Ovary (tissue), 10 donors: Measurements from ENCODE around the gene RHBDF2. TPM values are rescaled to one million over a fixed set of nuclear protein-coding genes. Genes with fewer than 3 reads are reported as not detected.

ENCODE experiments used
- DNase-seq, 5 donors: peaks; one replicate each; pipeline ENCODE4 v3.0.0-alpha.2; 2019 to 2020
- H3K27ac ChIP-seq, 2 donors: fragments of 200-600 bp; one replicate each; pipeline versions ENCODE4 v1.5.1 to v1.8.0; 2019 to 2022
- H3K27me3 ChIP-seq: fragments of 200-600 bp; one replicate; pipeline ENCODE4 v1.8.0; 2022
- H3K36me3 ChIP-seq: fragments of 200-600 bp; sonication (generic); one replicate; pipeline ENCODE4 v1.5.1; 2019
- H3K4me1 ChIP-seq: one replicate; pipeline ENCODE4 v1.8.1; 2013; ENCODE audit warnings: mild to moderate bottlenecking, moderate library complexity; ENCODE audit not compliant: insufficient read depth
- H3K4me3 ChIP-seq: fragments of 200-600 bp; sonication (generic); one replicate; pipeline ENCODE4 v1.5.1; 2017
- H3K9me3 ChIP-seq, 2 donors: fragments of 200-600 bp in 1 of 2; sonication (generic) in 1 of 2; one replicate each; pipeline versions ENCODE4 v1.5.1 to v1.8.1; 2013 to 2019; ENCODE audit warnings: mild to moderate bottlenecking in 1 of 2, moderate library complexity in 1 of 2
- CTCF ChIP-seq, 3 donors: fragments of 450-650 bp in 2 of 3; fragments of 200-600 bp in 1 of 3; IDR thresholded peaks; one replicate each; pipeline versions ENCODE4 v1.5.1 to v1.8.0; 2016 to 2022; ENCODE audit warnings: antibody characterized with exemption in 3 of 3, mild to moderate bottlenecking in 1 of 3
- EP300 ChIP-seq: sonication (generic); formaldehyde crosslinking; IDR thresholded peaks from one replicate; pipeline ENCODE4 v1.6.1; 2017; ENCODE audit warnings: antibody characterized with exemption
- POLR2A ChIP-seq: fragments of 450-650 bp; IDR thresholded peaks from one replicate; pipeline ENCODE4 v1.6.1; 2017; ENCODE audit warnings: antibody characterized with exemption, mild to moderate bottlenecking, moderate library complexity
- WGBS, 3 donors: extraction: QIAGEN DNeasy Blood & Tissue Kit in 1 of 3; methylation state at CpG; one replicate each; pipeline versions ENCODE4 v1.1.5 to v1.1.7; 2013 to 2017; 5-methylcytosine and 5-hydroxymethylcytosine counted together
- intact Hi-C, 4 donors: fragments of 100-400 bp; cut with DNase I; formaldehyde crosslinking; loops; one replicate each; pipeline versions ENCODE4 v1.11.0 to v1.15.1; 2022 to 2023
- long read RNA-seq, 3 donors: library from polyadenylated mRNA in 2 of 3; unstranded in 2 of 3; transcript quantifications; one replicate each; pipeline ENCODE4 v2.0.0 and lab custom pipeline, GENCODE V29; 2021 to 2026
- polyA plus RNA-seq, 2 donors: library from polyadenylated mRNA; stranded (reverse); fragments of 200-250 nt in 1 of 2; fragments of 350-450 nt in 1 of 2; fragmentation: Illumina TruSeq in 1 of 2; extraction: RNeasy Lipid Tissue Mini Kit (QIAGEN cat#74804) in 1 of 2; gene quantifications; one replicate each; pipeline ENCODE4 v1.2.3, GENCODE V29; 2013 to 2014
- total RNA-seq, 7 donors: library from RNA; depleted of rRNA in 2 of 7; stranded (reverse); fragments of >200 nt in 2 of 7; fragmentation: NEBNext Ultra II Directional in 3 of 7; extraction: Animal tissue kit (Norgen Biotek cat#: 25700) in 3 of 7; gene quantifications; one replicate each; pipeline versions ENCODE4 v1.1.0 to v1.2.4, GENCODE V29; 2016 to 2023
- donor health status: DM: no; HTN: no; CAD: no; lungs with moderate emphysema.
- donor health status: DM: no; HTN: no; CAD: no.
- donor health status: Bipolar disorder and iron deficiency.
- donor health status: DM: yes; HTN: yes; CAD: no.
- donor health status: DM: no; HTN: no; CAD: no.
- donor health status: DM: yes; HTN: yes; CAD: no.

RHBDF2 gene
- total RNA-seq (10 to 100 TPM; 11.7 to 39.9 (median 26.1) TPM), polyA plus RNA-seq (1 to 10 TPM; 3.3 to 8.8 TPM)
- long read RNA-seq, donor 1, partial matches to known transcripts = 8 of 18 reads
- long read RNA-seq, donor 1, other reads (novel, unspliced or antisense) = 9 of 18 reads
- long read RNA-seq, donor 2 = 0 reads
- long read RNA-seq, donor 3, partial matches to known transcripts = 27 of 59 reads
- long read RNA-seq, donor 3, other reads (novel, unspliced or antisense) = 31 of 59 reads

- no peaks in the 10 kb centered on the region for H3K27me3 ChIP-seq
- 0 to 1% (median 1%) methylated on average over 24 to 72 of the region's 72 CpGs for WGBS, 3 donors
- H3K36me3 ChIP-seq = no peaks in the 10 kb centered on the region
- H3K9me3 ChIP-seq = no peaks in the 10 kb centered on the region
- no peak for TF ChIP-seq EP300
- no peak for TF ChIP-seq CTCF (IDR thresholded peaks at IDR 0.05)
- TF ChIP-seq POLR2A = no peak
- peaks cover 25% of the 10 kb centered on the region for H3K4me1 ChIP-seq
- H3K4me3 ChIP-seq = peak within 1 kb of the TSS; percentile 38
- H3K27ac ChIP-seq = peak within 1 kb of the TSS; percentile 23 to 80
- peak; percentile 89 to 97 (median 94) for DNase-seq
- intact Hi-C loops = loop anchor here in 1 of 4 donors (10.0 kb wide), 1 partner anchor 196 kb away; the partner anchor contains the start of gene QRICH2
These were observed at the start of gene RHBDF2 for GRCh38 chr17:76501018-76501826. TSS of gene RHBDF2 (minus strand) at chr17:76501423. CDS start at chr17:76481524, 19,899 bp downstream.

- H3K36me3 ChIP-seq = no peaks in the 10 kb centered on the region
- no peak overlapping the region for H3K4me3 ChIP-seq
- no peaks in the 10 kb centered on the region for H3K27me3 ChIP-seq
- H3K9me3 ChIP-seq = no peaks in the 10 kb centered on the region
- intact Hi-C loops = no loop called here
- H3K4me1 ChIP-seq = peaks cover 23% of the 10 kb centered on the region
- H3K27ac ChIP-seq = no peak overlapping the region
- DNase-seq = no peak
- TF ChIP-seq EP300 (no peak), POLR2A (no peak), CTCF (IDR thresholded peaks at IDR 0.05) (no peak)
- WGBS, 3 donors = 71 to 76% (median 73%) methylated on average over 7 of the region's 7 CpGs
These were observed 48.3 kb upstream of the RHBDF2 start for GRCh38 chr17:76549539-76549938.

GRCh38 chr17:76549215-76549518, 47.9 kb upstream of the RHBDF2 start:
- Histone ChIP-seq H3K27me3 (no peaks in the 10 kb centered on the region), H3K27ac (no peak overlapping the region), H3K4me1 (peaks cover 27% of the 10 kb centered on the region), H3K4me3 (no peak overlapping the region), H3K9me3 (no peaks in the 10 kb centered on the region), H3K36me3 (no peaks in the 10 kb centered on the region)
- intact Hi-C loops = no loop called here
- no peak for DNase-seq
- TF ChIP-seq EP300 (no peak), POLR2A (no peak), CTCF (IDR thresholded peaks at IDR 0.05) (no peak)
- WGBS, 3 donors = 83 to 89% (median 88%) methylated on average over 9 of the region's 9 CpGs

GRCh38 chr17:76548378-76549214, 47.4 kb upstream of the RHBDF2 start:
- H3K4me3 ChIP-seq = no peak overlapping the region
- intact Hi-C loops = no loop called here

More at GRCh38 chr17:76548378-76549214, 47.4 kb upstream of the RHBDF2 start:
- Histone ChIP-seq H3K4me1 (peaks cover 32% of the 10 kb centered on the region), H3K27me3 (no peaks in the 10 kb centered on the region), H3K36me3 (no peaks in the 10 kb centered on the region), H3K27ac (no peak overlapping the region), H3K9me3 (no peaks in the 10 kb centered on the region)
- no peak for DNase-seq
- TF ChIP-seq CTCF (IDR thresholded peaks at IDR 0.05) (no peak), POLR2A (no peak), EP300 (no peak)
- WGBS, 3 donors = 67 to 71% (median 70%) methylated on average over 9 of the region's 9 CpGs
